Measurements from ENCODE around the gene TLE1.

TLE1 gene

GRCh38 chr9:81604306-81605169, 84.8 kb downstream of the TLE1 start:
- no peak for DNase-seq (ENCODE audit: insufficient read length, low spot score)
- no peak for FAIRE-seq
- TF ChIP-seq CTCF (IDR thresholded peaks at IDR 0.05; ENCODE audit: insufficient read depth, missing control alignments), result no peak

- FAIRE-seq (no peak), DNase-seq (ENCODE audit: insufficient read length, low spot score) (no peak)
- no peak for TF ChIP-seq CTCF (IDR thresholded peaks at IDR 0.05; ENCODE audit: insufficient read depth, missing control alignments)
Observed at GRCh38 chr9:81602887-81603680, 86.3 kb downstream of the TLE1 start.

- DNase-seq (ENCODE audit: insufficient read length, low spot score) (no peak), FAIRE-seq (no peak)
- TF ChIP-seq CTCF (IDR thresholded peaks at IDR 0.05; ENCODE audit: insufficient read depth, missing control alignments), result no peak
Observed at GRCh38 chr9:81601639-81602623, 87.4 kb downstream of the TLE1 start.

- FAIRE-seq (no peak), DNase-seq (ENCODE audit: insufficient read length, low spot score) (no peak)
- no peak for TF ChIP-seq CTCF (IDR thresholded peaks at IDR 0.05; ENCODE audit: insufficient read depth, missing control alignments)
Observed at GRCh38 chr9:81600631-81601030, 88.7 kb downstream of the TLE1 start.

GRCh38 chr9:81599837-81600236, 89.5 kb downstream of the TLE1 start:
- TF ChIP-seq CTCF (IDR thresholded peaks at IDR 0.05; ENCODE audit: insufficient read depth, missing control alignments), result no peak
- DNase-seq (ENCODE audit: insufficient read length, low spot score), result no peak
- FAIRE-seq, result no peak

GRCh38 chr9:81598811-81599210, 90.5 kb downstream of the TLE1 start:
- TF ChIP-seq CTCF (IDR thresholded peaks at IDR 0.05; ENCODE audit: insufficient read depth, missing control alignments), result no peak

More at GRCh38 chr9:81598811-81599210, 90.5 kb downstream of the TLE1 start:
- DNase-seq (ENCODE audit: insufficient read length, low spot score) (no peak), FAIRE-seq (no peak)

All from D721Med (cell line).